HEK293T (cell line): ENCODE measurements around the gene DNASE2B.
A peak's percentile ranks its signal among the peaks of the same experiment; 100 is the strongest.

ENCODE experiments used
- CTCF ChIA-PET: fragments of 350-600 bp; formaldehyde crosslinking; extraction: SDS; loops from one replicate; lab custom pipeline; 2021; ENCODE audit warnings: antibody characterized with exemption, inconsistent platforms; lab: Yijun Ruan, JAX
- POLR2A ChIA-PET: fragments of 350-600 bp; formaldehyde crosslinking; extraction: SDS; loops from one replicate; lab custom pipeline; 2020; ENCODE audit warnings: antibody characterized with exemption, inconsistent platforms; lab: Yijun Ruan, JAX
- DNase-seq: peaks from one replicate; pipeline ENCODE4 v3.0.0; 2012; ENCODE audit warnings: mixed read lengths; ENCODE audit errors: extremely low spot score
- ARNT ChIP-seq: fragments of 450-650 bp; IDR thresholded peaks from 2 replicates; pipeline ENCODE4 v1.6.1; 2017; ENCODE audit warnings: mild to moderate bottlenecking
- BHLHE40 ChIP-seq: fragments of 450-650 bp; IDR thresholded peaks from 2 replicates; pipeline ENCODE4 v1.6.1; 2016; ENCODE audit warnings: mild to moderate bottlenecking, moderate library complexity, borderline replicate concordance
- CTBP1 ChIP-seq: fragments of 450-650 bp; IDR thresholded peaks from 2 replicates; pipeline ENCODE4 v1.6.1; 2016; ENCODE audit warnings: borderline replicate concordance
- ELF4 ChIP-seq: fragments of 450-650 bp; IDR thresholded peaks from 2 replicates; pipeline ENCODE4 v1.6.1; 2017; ENCODE audit warnings: antibody characterized with exemption
- FOXA1 ChIP-seq: fragments of 450-650 bp; IDR thresholded peaks from 2 replicates; pipeline ENCODE4 v1.6.1; 2016; ENCODE audit warnings: mild to moderate bottlenecking
- FOXK2 ChIP-seq: fragments of 450-650 bp; IDR thresholded peaks from 2 replicates; pipeline ENCODE4 v1.6.1; 2016; ENCODE audit warnings: mild to moderate bottlenecking
- FOXM1 ChIP-seq: fragments of 450-650 bp; IDR thresholded peaks from 2 replicates; pipeline ENCODE4 v1.6.1; 2017; ENCODE audit warnings: mild to moderate bottlenecking, borderline replicate concordance
- L3MBTL2 ChIP-seq: fragments of 450-650 bp; conservative IDR thresholded peaks from 2 replicates; pipeline ENCODE4 v1.6.1; 2016; ENCODE audit warnings: mild to moderate bottlenecking
- LEF1 ChIP-seq: fragments of 450-650 bp; IDR thresholded peaks from 2 replicates; pipeline ENCODE4 v1.6.1; 2017; ENCODE audit warnings: mild to moderate bottlenecking, borderline replicate concordance
- NFRKB ChIP-seq: fragments of 450-650 bp; IDR thresholded peaks from 2 replicates; pipeline ENCODE4 v1.6.1; 2016; ENCODE audit warnings: mild to moderate bottlenecking, moderate library complexity
- SP1 ChIP-seq: fragments of 450-650 bp; IDR thresholded peaks from 2 replicates; pipeline ENCODE4 v1.6.1; 2017
- SUZ12 ChIP-seq: fragments of 450-650 bp; IDR thresholded peaks from 2 replicates; pipeline ENCODE4 v1.6.1; 2016; ENCODE audit warnings: mild to moderate bottlenecking
- TARDBP ChIP-seq: fragments of 450-650 bp; IDR thresholded peaks from 2 replicates; pipeline ENCODE4 v1.6.1; 2016
- ZNF384 ChIP-seq: fragments of 450-650 bp; IDR thresholded peaks from 2 replicates; pipeline ENCODE4 v1.6.1; 2016
- TF ChIP-seq, protein P1 (sequence below): fragments of 450-650 bp; IDR thresholded peaks from 2 replicates; pipeline ENCODE4 v1.6.1; 2016

Gene DNASE2B

DNA sequence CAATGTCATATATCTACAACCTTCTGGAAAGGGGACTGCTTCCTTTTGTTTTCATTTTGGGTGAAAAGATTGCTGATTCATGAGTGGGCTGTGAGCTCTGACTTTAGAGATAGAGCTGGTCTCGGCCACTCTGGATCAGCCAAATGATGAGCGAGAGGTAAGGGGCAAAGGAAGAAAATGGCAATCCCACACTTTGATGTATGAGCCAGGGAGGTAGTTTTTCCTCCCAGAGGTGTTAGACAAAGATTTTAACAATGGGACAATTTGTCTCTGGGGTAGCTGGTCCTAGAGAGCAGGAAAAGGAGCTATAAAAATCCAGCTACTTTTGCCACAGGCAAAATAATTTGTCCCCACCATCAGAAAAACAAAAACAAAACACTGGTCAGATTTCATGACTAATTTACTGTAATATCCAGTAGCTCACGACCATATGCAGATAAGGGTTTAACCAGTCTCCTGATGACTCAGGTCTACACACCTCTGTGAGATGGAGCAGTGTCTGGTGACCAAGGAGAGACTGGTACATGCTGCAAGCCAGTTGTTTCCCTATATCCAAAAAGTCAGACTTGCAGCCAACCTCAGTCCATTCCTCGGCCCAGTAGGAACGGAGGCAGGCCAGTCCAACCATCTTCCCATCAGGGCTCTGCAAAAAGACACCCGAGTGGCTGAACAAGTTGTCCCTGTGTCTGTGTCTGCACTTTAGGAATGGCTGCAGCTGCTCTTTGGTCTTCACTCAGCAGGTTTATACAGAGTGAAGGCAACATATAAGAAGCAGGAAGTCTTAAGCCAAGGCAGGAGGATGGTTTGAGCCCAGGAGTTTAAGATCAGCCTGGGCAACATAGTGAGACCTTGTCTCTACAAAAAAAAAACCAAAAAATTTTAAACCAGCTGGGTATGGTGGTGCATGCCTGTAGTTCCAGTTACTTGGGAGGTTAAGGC lies 29.2 kb downstream of the DNASE2B start:
- ChIA-PET POLR2A (no interaction called here), CTCF (no interaction called here)
- TF ChIP-seq, protein P1, sequence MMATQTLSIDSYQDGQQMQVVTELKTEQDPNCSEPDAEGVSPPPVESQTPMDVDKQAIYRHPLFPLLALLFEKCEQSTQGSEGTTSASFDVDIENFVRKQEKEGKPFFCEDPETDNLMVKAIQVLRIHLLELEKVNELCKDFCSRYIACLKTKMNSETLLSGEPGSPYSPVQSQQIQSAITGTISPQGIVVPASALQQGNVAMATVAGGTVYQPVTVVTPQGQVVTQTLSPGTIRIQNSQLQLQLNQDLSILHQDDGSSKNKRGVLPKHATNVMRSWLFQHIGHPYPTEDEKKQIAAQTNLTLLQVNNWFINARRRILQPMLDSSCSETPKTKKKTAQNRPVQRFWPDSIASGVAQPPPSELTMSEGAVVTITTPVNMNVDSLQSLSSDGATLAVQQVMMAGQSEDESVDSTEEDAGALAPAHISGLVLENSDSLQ: no peak
- TF ChIP-seq NFRKB: no peak
- no peak for DNase-seq

DNA sequence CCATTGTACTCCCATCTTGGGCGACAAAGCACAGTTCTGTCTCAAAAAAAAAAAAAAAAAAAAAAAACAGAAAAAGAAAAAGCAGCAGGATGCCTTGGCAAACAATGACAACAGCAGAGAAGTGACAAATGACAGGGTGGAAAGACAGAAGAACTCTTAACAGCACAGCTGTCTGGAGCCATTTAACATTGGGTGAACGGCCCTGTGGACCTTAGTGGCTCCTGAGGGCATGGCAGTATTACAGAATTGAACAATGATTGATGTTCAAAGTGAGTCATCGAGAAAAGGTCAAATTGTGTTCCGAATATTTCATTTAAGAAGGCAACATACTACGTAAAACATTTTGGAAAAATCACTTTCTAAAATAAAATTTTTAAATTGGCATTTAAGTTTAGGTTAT lies 30.0 kb downstream of the DNASE2B start:
- CTCF ChIA-PET: no interaction called here
- TF ChIP-seq NFRKB: no peak
- TF ChIP-seq CTBP1: no peak
- TF ChIP-seq, protein P1: no peak
- no peak for TF ChIP-seq SUZ12
- no peak for TF ChIP-seq TARDBP
- TF ChIP-seq ZNF384: peak; percentile 10; the same call in 1 of the 2 replicates
- TF ChIP-seq BHLHE40: no peak
- POLR2A ChIA-PET: no interaction called here
- DNase-seq: no peak

DNA sequence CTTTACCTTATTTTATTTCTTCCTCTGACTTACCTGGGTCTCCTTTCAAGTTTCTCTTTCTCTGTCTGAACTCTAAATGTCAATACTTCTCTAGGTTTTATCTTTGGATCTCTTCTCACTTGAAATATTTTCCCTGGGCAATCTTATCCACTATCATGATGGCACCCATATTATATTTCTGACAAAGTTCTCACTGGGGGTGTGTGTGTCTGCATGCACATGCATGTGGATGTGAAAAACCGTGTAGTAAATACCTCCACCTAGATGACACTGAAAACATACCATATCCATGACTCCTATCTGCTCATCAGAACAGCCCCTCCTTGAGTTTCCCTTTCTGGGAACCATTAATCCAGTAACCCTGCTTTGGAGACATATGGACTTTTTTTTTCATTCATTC lies 30.9 kb downstream of the DNASE2B start:
- DNase-seq: no peak
- ChIA-PET CTCF (interaction anchor here (0.6 kb wide), 1 partner anchor 193 kb away, joined by 3 read pairs; no protein-coding TSS in a partner anchor), POLR2A (no interaction called here)
- TF ChIP-seq ARNT (no peak), ELF4 (no peak), TARDBP (no peak), SUZ12 (no peak), FOXK2 (no peak), LEF1 (no peak), SP1 (no peak)
- TF ChIP-seq, protein P1: no peak

DNA sequence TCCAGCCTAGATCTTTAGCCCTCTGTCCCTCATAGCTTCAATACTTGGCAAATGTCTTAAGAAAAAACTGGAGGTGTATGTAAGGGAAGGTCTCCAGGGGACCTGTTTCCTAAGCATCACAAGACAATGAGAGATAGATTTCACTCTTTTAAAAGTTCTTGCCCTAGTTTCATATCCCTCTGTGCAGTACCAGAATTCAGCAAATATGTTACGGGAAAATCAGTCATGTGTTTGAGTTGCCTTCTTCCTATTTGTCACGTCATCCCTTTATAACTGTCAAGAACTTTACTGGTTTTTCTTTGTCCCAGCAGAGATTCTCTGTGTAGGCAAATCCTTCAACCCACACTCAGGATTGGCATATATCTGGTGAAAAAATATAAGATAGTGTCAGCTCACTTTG lies 32.3 kb downstream of the DNASE2B start:
- DNase-seq: no peak
- POLR2A ChIA-PET: no interaction called here
- no peak for TF ChIP-seq ARNT
- no peak for TF ChIP-seq CTBP1
- no peak for TF ChIP-seq TARDBP
- TF ChIP-seq L3MBTL2: no peak
- TF ChIP-seq FOXM1: no peak
- TF ChIP-seq SP1: no peak
- TF ChIP-seq, protein P1: no peak
- TF ChIP-seq NFRKB: no peak
- no peak for TF ChIP-seq BHLHE40
- no peak for TF ChIP-seq ZNF384
- no peak for TF ChIP-seq FOXK2
- no peak for TF ChIP-seq LEF1
- no peak for TF ChIP-seq SUZ12
- CTCF ChIA-PET: interaction anchor here (0.6 kb wide), 1 partner anchor 323 kb away, joined by 6 read pairs; no protein-coding TSS in a partner anchor

DNA sequence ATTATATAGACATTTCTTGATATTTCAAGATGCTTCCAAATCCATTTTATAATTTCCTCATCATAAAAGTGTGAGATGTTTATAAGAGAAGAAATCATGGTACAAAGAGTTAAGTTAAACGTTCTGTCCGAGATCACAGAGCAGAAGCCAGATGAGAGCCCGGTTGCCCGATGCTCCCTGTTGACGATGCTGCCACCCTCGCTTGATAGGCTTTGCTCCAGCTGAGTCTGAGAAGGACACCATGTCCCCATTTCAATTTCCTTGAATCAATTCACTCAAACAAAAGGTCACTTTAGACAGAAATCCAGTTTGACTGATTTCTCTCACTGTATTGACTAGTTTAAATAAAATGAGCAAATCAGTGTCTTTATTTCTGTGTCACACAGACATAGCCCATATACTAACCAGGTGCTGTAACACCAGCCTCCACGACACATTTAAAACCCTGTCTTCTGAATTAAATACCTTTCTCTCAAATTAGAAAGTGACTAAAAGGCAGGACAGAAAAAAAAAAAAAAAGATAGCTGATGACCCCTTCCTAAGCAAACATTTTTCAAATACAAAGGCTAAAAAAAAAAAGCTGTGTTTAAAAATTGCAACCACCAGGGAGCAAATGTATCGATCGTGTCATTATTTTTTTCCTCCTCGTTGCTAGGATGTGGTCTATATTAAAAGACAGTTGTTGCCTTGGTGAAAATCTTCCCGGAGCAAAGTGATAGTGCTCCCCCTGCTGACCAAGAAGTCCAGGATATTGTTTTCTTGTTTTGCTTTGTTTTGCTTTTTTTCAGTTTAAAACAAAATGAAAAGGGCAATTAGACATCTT lies 35.2 kb downstream of the DNASE2B start:
- TF ChIP-seq ZNF384 (peak; percentile 76; the same call in 1 of the 2 replicates), FOXA1 (no peak), NFRKB (no peak), BHLHE40 (no peak), ARNT (no peak)
- TF ChIP-seq, protein P1: no peak
- POLR2A ChIA-PET: no interaction called here
- peak; percentile 63 for DNase-seq
- CTCF ChIA-PET: interaction anchor here (0.6 to 1.7 kb wide), 7 partner anchors 50 to 499 kb away, joined by 3 to 4 read pairs (median 3); no protein-coding TSS in a partner anchor
